Glutamatergic neuron (in vitro differentiated cells): ENCODE results near the gene SPTBN1. TPM values are rescaled to one million over a fixed set of nuclear protein-coding genes. Genes with fewer than 3 reads are reported as not detected.

ENCODE experiments used
- DNase-seq: peaks from one replicate; pipeline ENCODE4 v3.0.0; 2022
- H3K27ac Mint-ChIP-seq: one replicate; pipeline ENCODE4 v1.8.0; 2020; ENCODE audit warnings: mild to moderate bottlenecking, mixed read lengths, inconsistent platforms; ENCODE audit not compliant: unreplicated experiment
- H3K27me3 Mint-ChIP-seq: one replicate; pipeline ENCODE4 v1.8.0; 2020; ENCODE audit warnings: mild to moderate bottlenecking, moderate library complexity, mixed read lengths, inconsistent platforms; ENCODE audit not compliant: unreplicated experiment
- H3K36me3 Mint-ChIP-seq: one replicate; pipeline ENCODE4 v1.8.0; 2020; ENCODE audit warnings: mild to moderate bottlenecking, mixed read lengths, inconsistent platforms; ENCODE audit not compliant: unreplicated experiment
- H3K4me1 Mint-ChIP-seq: one replicate; pipeline ENCODE4 v1.8.0; 2020; ENCODE audit warnings: mild to moderate bottlenecking, low read depth, mixed read lengths, inconsistent platforms; ENCODE audit not compliant: unreplicated experiment
- H3K4me3 Mint-ChIP-seq: one replicate; pipeline ENCODE4 v1.8.0; 2020; ENCODE audit warnings: mild to moderate bottlenecking, mixed read lengths, inconsistent platforms; ENCODE audit not compliant: unreplicated experiment
- H3K9me3 Mint-ChIP-seq: one replicate; pipeline ENCODE4 v1.8.0; 2020; ENCODE audit warnings: mild to moderate bottlenecking, moderate library complexity, mixed read lengths, inconsistent platforms; ENCODE audit not compliant: unreplicated experiment
- total RNA-seq: library from RNA; stranded (reverse); fragmentation: NEBNext Ultra II Directional; extraction: Animal tissue kit (Norgen Biotek cat#: 25700); gene quantifications from one replicate; pipeline ENCODE4 v1.2.1, GENCODE V29; 2021; ENCODE audit not compliant: unreplicated experiment
- TF ChIP-seq, protein P1 (sequence below): fragments of 200-600 bp; sonication (generic); IDR thresholded peaks from one replicate; pipeline ENCODE4 v1.5.0; 2021; ENCODE audit not compliant: partially characterized antibody, unreplicated experiment

SPTBN1 gene
- total RNA-seq, 1 donor from 2014 or later = 385 TPM

- peaks cover 5% of the 10 kb centered on the region for H3K27me3 Mint-ChIP-seq
- H3K27ac Mint-ChIP-seq = no peak overlapping the region
- no peaks in the 10 kb centered on the region for H3K36me3 Mint-ChIP-seq
- H3K4me3 Mint-ChIP-seq = no peak overlapping the region
- peaks cover 3% of the 10 kb centered on the region for H3K4me1 Mint-ChIP-seq
- H3K9me3 Mint-ChIP-seq = peaks cover 7% of the 10 kb centered on the region
- no peak for DNase-seq
- TF ChIP-seq, protein P1, sequence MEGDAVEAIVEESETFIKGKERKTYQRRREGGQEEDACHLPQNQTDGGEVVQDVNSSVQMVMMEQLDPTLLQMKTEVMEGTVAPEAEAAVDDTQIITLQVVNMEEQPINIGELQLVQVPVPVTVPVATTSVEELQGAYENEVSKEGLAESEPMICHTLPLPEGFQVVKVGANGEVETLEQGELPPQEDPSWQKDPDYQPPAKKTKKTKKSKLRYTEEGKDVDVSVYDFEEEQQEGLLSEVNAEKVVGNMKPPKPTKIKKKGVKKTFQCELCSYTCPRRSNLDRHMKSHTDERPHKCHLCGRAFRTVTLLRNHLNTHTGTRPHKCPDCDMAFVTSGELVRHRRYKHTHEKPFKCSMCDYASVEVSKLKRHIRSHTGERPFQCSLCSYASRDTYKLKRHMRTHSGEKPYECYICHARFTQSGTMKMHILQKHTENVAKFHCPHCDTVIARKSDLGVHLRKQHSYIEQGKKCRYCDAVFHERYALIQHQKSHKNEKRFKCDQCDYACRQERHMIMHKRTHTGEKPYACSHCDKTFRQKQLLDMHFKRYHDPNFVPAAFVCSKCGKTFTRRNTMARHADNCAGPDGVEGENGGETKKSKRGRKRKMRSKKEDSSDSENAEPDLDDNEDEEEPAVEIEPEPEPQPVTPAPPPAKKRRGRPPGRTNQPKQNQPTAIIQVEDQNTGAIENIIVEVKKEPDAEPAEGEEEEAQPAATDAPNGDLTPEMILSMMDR = no peak
Measured at GRCh38 chr2:54549917-54550518, 93.9 kb downstream of the SPTBN1 start.

DNA sequence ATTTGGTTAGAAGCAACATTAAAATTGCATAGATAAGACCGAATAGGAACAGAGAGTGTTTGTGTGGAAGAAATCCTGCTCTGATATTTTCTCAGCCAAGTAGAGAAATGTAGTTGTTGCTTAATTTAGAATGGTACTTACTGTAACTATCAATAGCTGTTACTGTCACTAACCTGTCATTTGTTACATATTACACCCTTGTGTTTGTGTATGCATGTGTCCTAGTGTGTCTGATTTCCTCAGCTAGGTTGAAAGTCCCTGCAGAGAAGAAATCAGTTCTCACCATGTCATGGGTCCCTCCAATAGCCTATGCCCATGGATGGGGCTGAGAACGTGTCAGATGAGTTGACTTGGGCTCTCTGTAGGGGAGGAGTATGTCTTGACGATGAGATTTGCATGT lies 94.4 kb downstream of the SPTBN1 start:
- Mint-ChIP-seq H3K4me3 (no peak overlapping the region), H3K27ac (no peak overlapping the region), H3K9me3 (peaks cover 10% of the 10 kb centered on the region), H3K36me3 (no peaks in the 10 kb centered on the region), H3K27me3 (peaks cover 5% of the 10 kb centered on the region), H3K4me1 (peaks cover 3% of the 10 kb centered on the region)
- no peak for DNase-seq
- TF ChIP-seq, protein P1 = no peak

GRCh38 chr2:54551123-54551756 lies 95.1 kb downstream of the SPTBN1 start:
- no peak for DNase-seq
- TF ChIP-seq, protein P1 = no peak
- Mint-ChIP-seq H3K4me1 (peaks cover 8% of the 10 kb centered on the region), H3K36me3 (no peaks in the 10 kb centered on the region), H3K9me3 (peaks cover 13% of the 10 kb centered on the region), H3K27ac (no peak overlapping the region), H3K4me3 (no peak overlapping the region), H3K27me3 (peaks cover 5% of the 10 kb centered on the region)

- H3K36me3 Mint-ChIP-seq = no peaks in the 10 kb centered on the region
- H3K27me3 Mint-ChIP-seq = peaks cover 12% of the 10 kb centered on the region
- DNase-seq = no peak
- peaks cover 20% of the 10 kb centered on the region for H3K9me3 Mint-ChIP-seq
- no peak overlapping the region for H3K27ac Mint-ChIP-seq
- TF ChIP-seq, protein P1 = no peak
- no peak overlapping the region for H3K4me3 Mint-ChIP-seq
- peaks cover 21% of the 10 kb centered on the region for H3K4me1 Mint-ChIP-seq
Measured at GRCh38 chr2:54553075-54553474, 96.9 kb downstream of the SPTBN1 start.

DNA sequence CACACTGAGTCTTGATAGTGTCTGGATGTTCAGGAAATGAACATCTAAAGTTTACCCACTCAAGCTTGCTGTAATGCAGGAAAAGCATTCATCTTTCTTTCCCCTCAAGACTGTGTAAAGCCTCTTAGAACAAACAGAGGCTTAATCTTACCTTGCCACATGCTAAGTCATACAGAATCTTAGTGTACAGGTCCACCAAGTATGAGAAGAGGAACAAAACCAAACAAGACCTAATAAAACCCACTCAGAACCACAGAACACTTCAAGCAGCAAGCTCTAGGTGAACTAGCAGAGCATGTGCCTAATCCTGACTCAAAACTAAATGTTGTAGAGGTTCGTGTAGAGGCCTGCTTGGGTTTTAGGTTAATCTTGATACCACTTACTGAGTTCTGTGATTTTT lies 97.6 kb downstream of the SPTBN1 start:
- no peak overlapping the region for H3K4me3 Mint-ChIP-seq
- TF ChIP-seq, protein P1 = no peak
- DNase-seq = no peak
- H3K36me3 Mint-ChIP-seq = no peaks in the 10 kb centered on the region
- H3K9me3 Mint-ChIP-seq = peaks cover 20% of the 10 kb centered on the region
- H3K27me3 Mint-ChIP-seq = peaks cover 12% of the 10 kb centered on the region
- no peak overlapping the region for H3K27ac Mint-ChIP-seq
- H3K4me1 Mint-ChIP-seq = peaks cover 21% of the 10 kb centered on the region
